Mesenchymal stem cell (in vitro differentiated cells and primary cell): ENCODE results near the gene RASGRF2.

Source experiments
- DNase-seq: peaks from one replicate; pipeline ENCODE4 v3.0.0-alpha.2; 2013
- H2AFZ ChIP-seq: one replicate; pipeline ENCODE4 v1.6.1; 2013; ENCODE audit warnings: low read depth, mild to moderate bottlenecking, control low read depth, inconsistent platforms, low read length, moderate library complexity
- H2AK5ac ChIP-seq: 2 replicates; pipeline ENCODE4 v1.6.1; 2013; ENCODE audit warnings: low read length, moderate library complexity, mild to moderate bottlenecking, inconsistent platforms; ENCODE audit not compliant: severe bottlenecking
- H2BK120ac ChIP-seq: one replicate; pipeline ENCODE4 v1.6.1; 2013; ENCODE audit warnings: low read depth, mild to moderate bottlenecking, inconsistent platforms, low read length, moderate library complexity
- H2BK12ac ChIP-seq, 2 experiments: one replicate each; pipeline ENCODE4 v1.6.1; 2013; ENCODE audit warnings: inconsistent platforms in 2 of 2, low read length in 2 of 2, mild to moderate bottlenecking in 2 of 2, moderate library complexity in 2 of 2, control low read depth in 1 of 2
- H2BK15ac ChIP-seq: one replicate; pipeline ENCODE4 v1.6.1; 2013; ENCODE audit warnings: mild to moderate bottlenecking, low read depth, inconsistent platforms; ENCODE audit not compliant: poor library complexity, severe bottlenecking
- H2BK5ac ChIP-seq: 2 replicates; pipeline ENCODE4 v1.6.1; 2013; ENCODE audit warnings: low read depth, mild to moderate bottlenecking, low read length, control low read depth, inconsistent platforms; ENCODE audit not compliant: poor library complexity, severe bottlenecking
- H3K14ac ChIP-seq, 2 experiments: one replicate each; pipeline ENCODE4 v1.6.1; 2013; ENCODE audit warnings: inconsistent platforms in 2 of 2, low read length in 2 of 2, control low read depth in 1 of 2, mild to moderate bottlenecking in 1 of 2, moderate library complexity in 1 of 2
- H3K18ac ChIP-seq, 2 experiments: one replicate each; pipeline ENCODE4 v1.6.1; 2013; ENCODE audit warnings: inconsistent platforms in 2 of 2, low read length in 2 of 2, control low read depth in 1 of 2, low read depth in 1 of 2, mild to moderate bottlenecking in 1 of 2
- H3K23ac ChIP-seq, 2 experiments: one replicate each; pipeline ENCODE4 v1.6.1; 2013; ENCODE audit warnings: inconsistent platforms in 2 of 2, low read length in 2 of 2, mild to moderate bottlenecking in 2 of 2, moderate library complexity in 2 of 2, control low read depth in 1 of 2
- H3K27ac ChIP-seq: 2 replicates; pipeline ENCODE4 v1.5.1; 2013; ENCODE audit warnings: mild to moderate bottlenecking, moderate library complexity, low read length, control low read depth, inconsistent platforms; ENCODE audit not compliant: poor library complexity, severe bottlenecking
- H3K27me3 ChIP-seq, 2 experiments: 2 replicates each; pipeline versions ENCODE4 v1.6.1 to v1.7.0; 2013; ENCODE audit warnings: low read length in 2 of 2, mild to moderate bottlenecking in 2 of 2, moderate library complexity in 2 of 2, control low read depth in 1 of 2, inconsistent platforms in 1 of 2; ENCODE audit not compliant: control insufficient read depth in 1 of 2, insufficient read depth in 1 of 2
- H3K36me3 ChIP-seq, 2 experiments: 2 replicates each; pipeline versions ENCODE4 v1.6.1 to v1.7.0; 2013; ENCODE audit warnings: low read length in 2 of 2, control low read depth in 1 of 2, inconsistent platforms in 1 of 2, low read depth in 1 of 2, mild to moderate bottlenecking in 1 of 2; ENCODE audit not compliant: insufficient read depth in 2 of 2, control insufficient read depth in 1 of 2
- H3K4ac ChIP-seq, 2 experiments: one replicate each; pipeline ENCODE4 v1.6.1; 2013; ENCODE audit warnings: inconsistent platforms in 2 of 2, low read length in 2 of 2, mild to moderate bottlenecking in 2 of 2, moderate library complexity in 2 of 2, control low read depth in 1 of 2, low read depth in 1 of 2
- H3K4me1 ChIP-seq: 2 replicates; pipeline ENCODE4 v1.6.1; 2013; ENCODE audit warnings: low read depth, low read length, control low read depth; ENCODE audit not compliant: control insufficient read depth, insufficient read depth
- H3K4me2 ChIP-seq: 2 replicates; pipeline ENCODE4 v1.6.1; 2013; ENCODE audit warnings: low read length, mild to moderate bottlenecking, inconsistent platforms; ENCODE audit not compliant: poor library complexity, severe bottlenecking
- H3K4me3 ChIP-seq, 2 experiments: 2 replicates each; pipeline versions ENCODE4 v1.5.1 to v1.7.0; 2013; ENCODE audit warnings: low read length in 2 of 2, mild to moderate bottlenecking in 2 of 2, control low read depth in 1 of 2, low read depth in 1 of 2; ENCODE audit not compliant: insufficient read depth in 1 of 2
- H3K79me1 ChIP-seq: replicated peaks from 2 replicates; pipeline ENCODE4 v1.6.1; 2013; ENCODE audit warnings: mild to moderate bottlenecking, control low read depth, low read length, inconsistent platforms; ENCODE audit not compliant: poor library complexity, severe bottlenecking
- H3K9ac ChIP-seq: 2 replicates; pipeline ENCODE4 v1.7.0; 2013; ENCODE audit warnings: mild to moderate bottlenecking, low read length, moderate library complexity
- H3K9me3 ChIP-seq: 2 replicates; pipeline ENCODE4 v1.7.0; 2013; ENCODE audit warnings: mild to moderate bottlenecking, low read length; ENCODE audit not compliant: control insufficient read depth
- H4K8ac ChIP-seq: one replicate; pipeline ENCODE4 v1.6.1; 2013; ENCODE audit warnings: inconsistent platforms, mild to moderate bottlenecking, low read length, moderate library complexity
- H4K91ac ChIP-seq: one replicate; pipeline ENCODE4 v1.6.1; 2013; ENCODE audit warnings: mild to moderate bottlenecking, low read length, inconsistent platforms
- WGBS: methylation state at CpG from one replicate; pipeline ENCODE4 v1.1.7; 2013; ENCODE audit warnings: mixed read lengths; 5-methylcytosine and 5-hydroxymethylcytosine counted together

Gene RASGRF2

DNA sequence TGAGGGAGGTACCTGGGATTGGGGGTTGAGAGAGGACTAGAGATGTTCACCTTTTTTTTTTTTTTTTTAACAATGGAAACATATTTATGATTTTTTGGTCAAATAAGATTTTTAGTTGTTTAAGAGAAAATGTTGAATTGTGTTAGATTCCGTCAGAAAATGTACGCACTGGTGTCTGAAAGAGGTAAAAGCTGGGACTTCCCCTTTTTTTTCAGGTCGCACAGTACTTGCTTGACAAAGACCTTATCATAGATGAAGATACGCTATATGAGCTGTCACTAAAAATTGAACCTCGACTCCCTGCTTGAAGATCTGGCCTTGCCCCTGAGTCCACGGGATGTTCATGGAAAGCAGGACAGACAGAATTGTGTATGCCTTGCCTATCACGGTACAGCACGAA, 265.3 kb downstream of the RASGRF2 start:
- no peak overlapping the region for H4K8ac ChIP-seq
- H3K36me3 ChIP-seq, result no peaks in the 10 kb centered on the region
- H3K4me3 ChIP-seq, result no peak overlapping the region
- H3K4me2 ChIP-seq, result no peak overlapping the region
- no peak overlapping the region for H3K9ac ChIP-seq
- H2BK5ac ChIP-seq, result no peak overlapping the region
- no peak overlapping the region for H2BK12ac ChIP-seq
- no peak overlapping the region for H3K14ac ChIP-seq
- no peak overlapping the region for H3K18ac ChIP-seq
- H3K9me3 ChIP-seq, result no peaks in the 10 kb centered on the region
- 97% methylated on average over 8 of the region's 8 CpGs for WGBS
- H3K27ac ChIP-seq, result no peak overlapping the region
- no peak overlapping the region for H3K4ac ChIP-seq
- H3K23ac ChIP-seq, result no peak overlapping the region
- no peak for DNase-seq
- H2AFZ ChIP-seq, result no peak overlapping the region
- H2BK120ac ChIP-seq, result no peak overlapping the region
- peaks cover 0 to 7% of the 10 kb centered on the region in 2 experiments for H3K27me3 ChIP-seq
- H4K91ac ChIP-seq, result no peak overlapping the region
- H2AK5ac ChIP-seq, result no peak overlapping the region
- no peak overlapping the region for H2BK15ac ChIP-seq
- no peaks in the 10 kb centered on the region for H3K79me1 ChIP-seq
- H3K4me1 ChIP-seq, result no peaks in the 10 kb centered on the region

DNA sequence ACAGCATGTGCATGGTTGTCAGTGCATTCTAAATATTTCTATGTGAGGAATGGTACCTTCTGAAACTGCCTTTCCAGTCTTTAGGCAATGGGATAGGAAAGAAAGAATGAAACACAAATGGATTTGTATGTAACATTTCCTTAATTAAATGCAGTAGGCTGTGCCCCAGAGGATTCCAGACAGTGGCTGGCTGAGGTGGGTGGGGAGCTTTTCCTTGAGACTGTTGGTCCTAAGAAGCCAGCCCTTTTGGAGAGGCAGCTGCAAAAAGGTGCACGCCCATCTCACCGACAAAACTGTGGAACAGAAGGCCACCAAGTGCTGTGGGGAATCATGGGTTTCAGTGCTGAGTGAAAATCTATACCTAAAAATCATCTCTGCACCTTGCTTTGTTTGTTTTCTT, 266.1 kb downstream of the RASGRF2 start:
- no peak overlapping the region for H2BK15ac ChIP-seq

DNA sequence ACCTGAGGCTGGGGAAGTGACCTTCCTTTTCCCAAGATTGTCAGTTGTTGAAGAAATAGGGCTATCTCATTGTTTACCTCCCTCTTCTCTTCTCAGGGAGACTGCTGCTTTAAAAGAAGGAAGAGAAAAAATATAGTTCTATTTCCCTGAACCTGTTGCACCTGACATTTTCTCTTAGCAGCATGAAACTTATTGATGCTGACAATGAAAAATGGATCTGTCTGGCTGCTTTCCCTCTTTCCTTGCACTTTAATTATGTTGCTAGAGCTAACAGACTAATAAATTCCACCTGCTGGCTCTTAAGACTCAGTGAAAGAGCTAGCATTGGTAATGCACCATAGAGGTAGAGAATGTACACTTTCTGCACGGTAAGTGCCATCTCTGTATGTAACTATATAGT, 266.8 kb downstream of the RASGRF2 start:
- no peak overlapping the region for H3K23ac ChIP-seq
- H3K27me3 ChIP-seq, result peaks cover 0 to 7% of the 10 kb centered on the region in 2 experiments
- no peaks in the 10 kb centered on the region for H3K9me3 ChIP-seq
- no peaks in the 10 kb centered on the region for H3K79me1 ChIP-seq
- no peak overlapping the region for H2AFZ ChIP-seq
- H3K4me1 ChIP-seq, result no peaks in the 10 kb centered on the region
- H3K4me3 ChIP-seq, result no peak overlapping the region
- no peak for DNase-seq
- no peak overlapping the region for H3K9ac ChIP-seq
- H3K14ac ChIP-seq, result no peak overlapping the region
- H3K27ac ChIP-seq, result no peak overlapping the region
- H2BK15ac ChIP-seq, result no peak overlapping the region
- H2BK12ac ChIP-seq, result no peak overlapping the region
- H4K8ac ChIP-seq, result no peak overlapping the region
- no peak overlapping the region for H3K4me2 ChIP-seq
- H3K36me3 ChIP-seq, result no peaks in the 10 kb centered on the region
- WGBS, result no CpG with 5 or more reads among the region's 1 CpG
- H2BK5ac ChIP-seq, result no peak overlapping the region
- no peak overlapping the region for H2BK120ac ChIP-seq
- H2AK5ac ChIP-seq, result no peak overlapping the region
- no peak overlapping the region for H3K4ac ChIP-seq
- H3K18ac ChIP-seq, result no peak overlapping the region
- no peak overlapping the region for H4K91ac ChIP-seq

More for the DNA sequence above, 266.1 kb downstream of the RASGRF2 start:
- Histone ChIP-seq H3K4me1 (no peaks in the 10 kb centered on the region), H3K18ac (no peak overlapping the region), H3K27ac (no peak overlapping the region), H3K9me3 (no peaks in the 10 kb centered on the region), H3K79me1 (no peaks in the 10 kb centered on the region), H3K4me3 (no peak overlapping the region), H3K23ac (no peak overlapping the region), H2BK12ac (no peak overlapping the region), H3K4me2 (no peak overlapping the region), H3K36me3 (no peaks in the 10 kb centered on the region), H4K91ac (no peak overlapping the region), H3K27me3 (peaks cover 0 to 7% of the 10 kb centered on the region in 2 experiments), H4K8ac (no peak overlapping the region), H2AFZ (no peak overlapping the region), H2BK120ac (no peak overlapping the region), H2AK5ac (no peak overlapping the region), H2BK5ac (no peak overlapping the region), H3K9ac (no peak overlapping the region), H3K4ac (no peak overlapping the region), H3K14ac (no peak overlapping the region)
- 100% methylated on average over 2 of the region's 2 CpGs for WGBS
- no peak for DNase-seq

DNA sequence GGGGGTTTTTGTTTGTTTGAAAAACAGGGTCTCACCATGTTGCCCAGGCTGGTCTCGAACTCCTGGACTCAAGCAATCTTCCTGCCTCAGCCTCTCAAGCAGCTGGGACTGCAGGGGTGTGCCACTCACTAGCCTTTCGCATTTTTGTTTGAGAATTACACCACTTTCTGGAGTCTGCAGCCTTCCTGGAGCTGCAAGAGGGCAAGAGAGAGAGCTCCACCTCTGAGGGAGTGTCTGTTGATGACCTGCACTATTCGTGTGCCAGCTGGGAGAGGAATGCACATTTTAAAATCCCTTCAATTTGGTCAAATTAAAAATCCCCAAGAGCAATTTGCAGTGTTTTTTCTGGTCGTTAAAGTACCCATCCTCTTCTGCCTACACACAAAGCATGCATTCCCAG, 267.9 kb downstream of the RASGRF2 start:
- 78% methylated on average over 4 of the region's 4 CpGs for WGBS
- no peak overlapping the region for H2AK5ac ChIP-seq
- no peak overlapping the region for H4K8ac ChIP-seq
- H2AFZ ChIP-seq, result no peak overlapping the region
- H3K9ac ChIP-seq, result no peak overlapping the region
- no peak overlapping the region for H3K4me3 ChIP-seq
- H3K4me1 ChIP-seq, result peaks cover 1% of the 10 kb centered on the region
- no peak overlapping the region for H3K27ac ChIP-seq
- H3K4ac ChIP-seq, result no peak overlapping the region
- H3K14ac ChIP-seq, result no peak overlapping the region
- H3K79me1 ChIP-seq, result no peaks in the 10 kb centered on the region
- no peak overlapping the region for H2BK15ac ChIP-seq
- no peak overlapping the region for H4K91ac ChIP-seq
- H3K36me3 ChIP-seq, result no peaks in the 10 kb centered on the region
- H3K23ac ChIP-seq, result no peak overlapping the region
- peaks cover 0 to 7% of the 10 kb centered on the region in 2 experiments for H3K27me3 ChIP-seq
- H3K18ac ChIP-seq, result no peak overlapping the region
- H3K9me3 ChIP-seq, result no peaks in the 10 kb centered on the region
- no peak overlapping the region for H2BK12ac ChIP-seq
- DNase-seq, result no peak
- H2BK5ac ChIP-seq, result no peak overlapping the region
- no peak overlapping the region for H3K4me2 ChIP-seq
- no peak overlapping the region for H2BK120ac ChIP-seq
